Brain microvascular endothelial cell (primary cell): ENCODE data around the gene RNF181.
"Not testable (repeated sequence)": the region's sequence is repeated elsewhere in the genome, so short reads cannot be mapped to it uniquely, and the experiment has no call there.

Experiments
- DNase-seq: peaks from one replicate; pipeline ENCODE4 v3.0.0-alpha.2; 2020
- H3K27ac ChIP-seq: fragments of 250-450 bp; sonication (Bioruptor Pico); 2 replicates; pipeline ENCODE4 v1.5.1; 2020; ENCODE audit warnings: mild to moderate bottlenecking, moderate library complexity
- H3K27me3 ChIP-seq: fragments of 250-450 bp; sonication (Bioruptor Pico); replicated peaks from 2 replicates; pipeline ENCODE4 v1.5.1; 2020; ENCODE audit warnings: mild to moderate bottlenecking
- H3K36me3 ChIP-seq: fragments of 250-450 bp; sonication (Bioruptor Pico); replicated peaks from 2 replicates; pipeline ENCODE4 v1.5.1; 2020; ENCODE audit warnings: mild to moderate bottlenecking
- H3K4me3 ChIP-seq: 2 replicates; pipeline ENCODE4 v1.5.1; 2011; ENCODE audit warnings: low read depth, mild to moderate bottlenecking, control low read depth, low read length, moderate library complexity
- CTCF ChIP-seq: IDR thresholded peaks from 2 replicates; pipeline ENCODE4 v1.5.1; 2011; ENCODE audit warnings: low read depth, mild to moderate bottlenecking, moderate library complexity, low read length, control low read depth, inconsistent platforms; ENCODE audit errors: missing control alignments
- in situ Hi-C: cut with HindIII; loops from 2 replicates; pipeline ENCODE4 v1.10.0; 2017; ENCODE audit warnings: low sequenced_read_pairs, low pct_ligation_motif_present

Gene RNF181

DNA sequence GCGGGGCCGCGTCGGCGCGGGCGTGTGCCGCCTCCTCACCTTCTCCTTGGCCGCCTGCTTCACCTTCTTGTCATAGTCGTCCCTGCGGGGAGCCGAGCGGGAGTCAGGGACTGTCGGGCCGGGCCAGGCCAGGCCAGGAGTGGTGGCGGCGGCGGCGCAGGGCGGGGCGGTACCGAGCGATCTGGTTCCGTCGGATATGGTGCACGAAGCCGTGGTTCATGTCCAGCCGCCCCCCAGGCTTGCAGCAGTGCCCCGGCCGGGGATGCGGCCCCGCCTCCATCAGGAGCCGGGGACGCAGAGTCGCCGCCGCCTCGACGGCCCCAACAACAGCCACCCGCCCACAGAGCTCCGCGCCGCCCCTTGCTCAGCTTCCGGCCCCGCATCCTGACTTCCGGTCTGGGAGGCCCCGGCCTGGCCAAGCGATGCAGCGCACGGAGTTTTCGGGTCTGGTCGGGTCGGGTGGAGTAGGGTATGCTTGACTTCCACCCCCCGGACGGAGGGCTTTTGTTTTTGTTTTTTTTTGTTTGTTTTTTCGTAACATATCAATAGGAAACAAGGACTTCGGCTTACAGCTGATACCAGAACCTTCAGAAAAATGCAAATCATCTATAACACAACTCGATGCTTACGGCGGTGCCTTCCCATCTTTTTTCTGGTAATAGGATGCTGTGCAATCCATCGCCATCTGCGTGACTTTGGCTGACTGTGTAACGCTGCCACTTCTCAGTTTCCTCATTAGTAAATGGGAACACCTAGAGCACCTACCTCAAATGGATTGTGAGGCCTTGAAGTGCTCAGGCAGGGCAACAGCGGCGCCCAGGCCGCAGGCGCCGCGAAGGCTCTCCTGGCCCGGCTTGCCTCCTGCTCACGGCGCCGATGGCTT, 16.4 kb downstream of the RNF181 start, which contains the start of gene C2orf68:
Gene C2orf68, minus strand, starts transcription at position 362 of the 883 bp plus-strand sequence. Its CDS starts 82 bp downstream, at position 280.
- Histone ChIP-seq H3K27me3 (no peaks in the 10 kb centered on the region), H3K27ac (peak within 1 kb of the TSS; percentile 56), H3K4me3 (peak within 1 kb of the TSS; percentile 74), H3K36me3 (peaks cover 9% of the 10 kb centered on the region)
- DNase-seq: peak; percentile 76
- no peak for TF ChIP-seq CTCF
- in situ Hi-C loops: no loop called here

- no peak for TF ChIP-seq CTCF
- in situ Hi-C loops: no loop called here
- Histone ChIP-seq H3K27me3 (no peaks in the 10 kb centered on the region), H3K36me3 (peaks cover 3% of the 10 kb centered on the region), H3K27ac (no peak overlapping the region), H3K4me3 (no peak overlapping the region)
- no peak for DNase-seq
These were observed 18.4 kb downstream of the RNF181 start for GRCh38 chr2:85613717-85614515.

DNA sequence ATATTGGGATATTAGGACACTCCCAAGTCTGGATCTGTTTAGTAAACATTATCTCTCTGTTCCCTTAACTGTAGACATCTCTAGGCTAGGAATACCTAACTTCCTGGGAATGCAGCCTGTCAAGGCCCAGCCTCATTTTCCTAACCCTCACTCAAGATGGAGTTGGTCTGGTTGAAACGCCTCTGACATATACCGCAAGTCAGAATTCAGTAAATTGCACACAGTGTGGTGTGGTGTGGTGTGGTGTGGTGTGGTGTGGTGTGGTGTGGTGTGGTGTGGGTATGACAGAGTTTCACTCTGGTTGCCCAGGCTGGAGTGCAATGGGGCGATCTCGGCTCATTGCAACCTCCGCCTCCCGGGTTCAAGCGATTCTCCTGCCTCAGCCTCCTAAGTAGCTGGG, 19.2 kb downstream of the RNF181 start:
- H3K27me3 ChIP-seq, DNase-seq, H3K27ac ChIP-seq, H3K36me3 ChIP-seq, in situ Hi-C loops, H3K4me3 ChIP-seq: not testable (repeated sequence)

DNA sequence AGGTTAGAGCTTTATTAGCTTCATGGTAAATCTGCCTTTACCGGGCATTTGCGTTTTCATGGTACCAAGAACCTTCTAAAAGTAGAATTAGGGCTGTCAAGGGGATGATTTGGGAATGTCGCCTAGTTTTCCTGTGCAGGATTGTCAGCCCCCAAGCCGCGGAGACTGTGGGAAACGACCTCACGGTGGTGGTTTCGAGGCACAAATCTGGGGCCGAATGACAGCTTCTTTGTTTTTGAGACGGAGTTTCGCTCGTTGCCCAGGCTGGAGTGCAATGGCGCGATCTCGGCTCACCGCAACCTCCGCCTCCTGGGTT, 19.8 kb downstream of the RNF181 start:
- TF ChIP-seq CTCF: no peak
- no peak for DNase-seq
- H3K27ac ChIP-seq: no peak overlapping the region
- in situ Hi-C loops: no loop called here
- no peak overlapping the region for H3K4me3 ChIP-seq
- H3K27me3 ChIP-seq: no peaks in the 10 kb centered on the region
- H3K36me3 ChIP-seq: no peaks in the 10 kb centered on the region

DNA sequence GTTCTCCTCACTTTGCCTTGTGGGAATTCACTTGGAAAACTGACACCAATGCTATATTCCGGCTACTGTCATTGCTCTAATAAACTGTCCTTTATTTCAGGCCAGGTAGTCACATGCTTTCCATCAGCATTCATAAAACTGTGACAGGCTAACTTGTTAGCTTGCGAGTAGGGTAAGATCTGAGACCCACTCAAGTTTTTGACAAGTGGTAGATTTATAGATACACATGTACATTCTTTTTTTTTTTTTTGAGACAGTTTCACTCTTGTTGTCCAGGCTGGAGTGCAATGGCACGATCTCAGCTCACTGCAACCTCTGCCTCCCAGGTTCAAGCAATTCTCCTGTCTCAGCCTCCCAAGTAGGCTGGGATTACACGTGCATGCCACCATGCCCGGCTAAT, 22.2 kb downstream of the RNF181 start:
- H3K4me3 ChIP-seq, H3K36me3 ChIP-seq, DNase-seq, H3K27ac ChIP-seq, H3K27me3 ChIP-seq, in situ Hi-C loops: not testable (repeated sequence)

DNA sequence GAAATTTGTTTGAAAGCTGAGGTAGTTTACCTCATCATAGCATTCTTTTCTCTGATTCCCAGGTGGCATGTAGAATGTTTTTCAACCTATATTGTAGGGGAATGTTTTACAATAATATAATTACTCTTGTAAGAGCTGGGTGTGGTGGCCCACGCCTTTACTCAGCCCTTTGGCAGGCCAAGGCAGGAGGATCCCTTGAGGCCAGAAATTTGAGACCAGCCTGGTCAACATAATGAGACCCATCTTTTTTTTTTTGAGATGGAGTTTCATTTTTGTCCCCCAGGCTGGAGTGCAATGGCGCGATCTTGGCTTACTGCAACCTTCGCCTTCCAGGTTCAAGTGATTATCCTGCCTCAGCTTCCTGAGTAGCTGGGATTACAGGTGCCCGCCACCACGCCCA, 24.1 kb downstream of the RNF181 start:
- no peak for TF ChIP-seq CTCF
- H3K27me3 ChIP-seq: no peaks in the 10 kb centered on the region
- no peak for DNase-seq
- no peak overlapping the region for H3K27ac ChIP-seq
- in situ Hi-C loops: no loop called here
- H3K36me3 ChIP-seq: peaks cover 25% of the 10 kb centered on the region
- H3K4me3 ChIP-seq: no peak overlapping the region
